HepG2 (cell line): ENCODE data around the gene PARD3. TPM values are rescaled to one million over a fixed set of nuclear protein-coding genes. Genes with fewer than 3 reads are reported as not detected.

Experiments used
- ATAC-seq: fragments of 200-7000 bp; cut with Tn5 transposase; 3 replicates; pipeline ENCODE4 v1.9.1; 2020; ENCODE audit warnings: mild to moderate bottlenecking, moderate library complexity
- BruUV-seq: library from RNA; stranded (reverse); fragments of 400-500 nt; replicated peaks from 2 replicates; lab custom pipeline; 2021; lab: Mats Ljungman, UMichigan
- CTCF ChIA-PET: fragments of 300-600 bp; formaldehyde crosslinking; extraction: SDS; loops from one replicate; lab custom pipeline; 2021; ENCODE audit warnings: low total read pairs, inconsistent platforms, low intra/inter-chr PET ratio; lab: Yijun Ruan, JAX
- POLR2A ChIA-PET: fragments of 350-600 bp; sonication (Branson Sonifier 250); formaldehyde crosslinking; loops from one replicate; lab custom pipeline; 2020; ENCODE audit warnings: antibody characterized with exemption, inconsistent platforms; lab: Yijun Ruan, JAX
- DNase-seq: peaks from one replicate; pipeline ENCODE4 v3.0.0-alpha.2; 2015; ENCODE audit warnings: low spot score
- FAIRE-seq: peaks from 3 replicates; lab custom pipeline; 2011; peaks lifted over from hg19 to GRCh38; lab: Jason Lieb, UNC
- H2AFZ ChIP-seq: one replicate; pipeline ENCODE4 v1.6.1; 2011; ENCODE audit warnings: low read length, inconsistent platforms
- H3K27ac ChIP-seq: fragments of 300-600 bp; 3 replicates; pipeline ENCODE4 v1.8.0; 2011; ENCODE audit warnings: mixed run types, mild to moderate bottlenecking, mixed read lengths, low read length, inconsistent platforms; ENCODE audit not compliant: insufficient read depth; ENCODE audit errors: extremely low read length
- H3K27me3 ChIP-seq, 2 experiments: fragments of 200-600 bp in 1 of 2; 2 replicates in 1 of 2; 3 replicates in 1 of 2; pipeline versions ENCODE4 v1.6.0 to v1.8.0; 2011; ENCODE audit warnings: low read length in 2 of 2, mild to moderate bottlenecking in 2 of 2, moderate library complexity in 2 of 2, inconsistent platforms in 1 of 2; ENCODE audit not compliant: insufficient read depth in 2 of 2, control insufficient read depth in 1 of 2
- H3K36me3 ChIP-seq, 2 experiments: fragments of 200-600 bp in 1 of 2; replicated peaks in 1 of 2; 2 replicates in 1 of 2; 3 replicates in 1 of 2; pipeline versions ENCODE4 v1.5.1 to v1.8.0; 2011; ENCODE audit warnings: low read length in 2 of 2, inconsistent platforms in 1 of 2; ENCODE audit not compliant: insufficient read depth in 2 of 2, control insufficient read depth in 1 of 2
- H3K4me1 ChIP-seq: 2 replicates; pipeline ENCODE4 v1.5.1; 2012; ENCODE audit warnings: low read length, inconsistent platforms; ENCODE audit not compliant: insufficient read depth
- H3K4me2 ChIP-seq: 2 replicates; pipeline ENCODE4 v1.6.0; 2011; ENCODE audit warnings: low read depth, low read length, inconsistent platforms
- H3K4me3 ChIP-seq, 3 experiments: fragments of 200-600 bp in 1 of 3; sonication (generic), shearing (Covaris generic) in 1 of 3; replicated peaks in 1 of 3; 2 replicates each; pipeline ENCODE4 v1.5.1; 2011 to 2016; ENCODE audit warnings: low read length in 3 of 3, inconsistent platforms in 2 of 3, low read depth in 2 of 3, mild to moderate bottlenecking in 2 of 3, control low read depth in 1 of 3, mixed read lengths in 1 of 3; ENCODE audit not compliant: insufficient read depth in 1 of 3
- H3K79me2 ChIP-seq: one replicate; pipeline ENCODE4 v1.6.1; 2011; ENCODE audit warnings: low read length, inconsistent platforms; ENCODE audit not compliant: insufficient read depth
- H3K9ac ChIP-seq: 2 replicates; pipeline ENCODE4 v1.6.0; 2011; ENCODE audit warnings: mild to moderate bottlenecking, low read depth, low read length, inconsistent platforms; ENCODE audit not compliant: insufficient read depth
- H3K9me3 ChIP-seq: 2 replicates; pipeline ENCODE4 v1.5.1; 2012; ENCODE audit warnings: mild to moderate bottlenecking, low read length
- H4K20me1 ChIP-seq: 2 replicates; pipeline ENCODE4 v1.6.0; 2011; ENCODE audit warnings: inconsistent platforms, mild to moderate bottlenecking, low read length, moderate library complexity; ENCODE audit not compliant: insufficient read depth
- CHCHD3 ChIP-seq: sonication (generic); formaldehyde crosslinking; IDR thresholded peaks from 2 replicates; pipeline ENCODE4 v1.8.0; 2022; ENCODE audit warnings: mild to moderate bottlenecking, missing genetic modification reagents, moderate library complexity
- DPF2 ChIP-seq: sonication (generic); formaldehyde crosslinking; IDR thresholded peaks from 2 replicates; pipeline ENCODE4 v1.4.0; 2020; ENCODE audit warnings: mild to moderate bottlenecking, low read depth, missing genetic modification reagents, borderline replicate concordance
- JUN ChIP-seq: sonication (generic); formaldehyde crosslinking; IDR thresholded peaks from 2 replicates; pipeline ENCODE4 v1.4.0; 2020; ENCODE audit warnings: mild to moderate bottlenecking, missing genetic modification reagents
- KDM5A ChIP-seq: fragments of 200-600 bp; sonication (generic); IDR thresholded peaks from 2 replicates; pipeline ENCODE4 v1.7.0; 2018; ENCODE audit warnings: antibody characterized with exemption, mild to moderate bottlenecking, low read length, borderline replicate concordance
- NFIB ChIP-seq: sonication (generic); formaldehyde crosslinking; IDR thresholded peaks from 2 replicates; pipeline ENCODE4 v1.9.0; 2021; ENCODE audit warnings: missing genetic modification reagents, mild to moderate bottlenecking, borderline replicate concordance
- NFYB ChIP-seq: sonication (generic); formaldehyde crosslinking; IDR thresholded peaks from 2 replicates; pipeline ENCODE4 v1.4.0; 2020; ENCODE audit warnings: missing genetic modification reagents
- TAF1 ChIP-seq: sonication (generic); formaldehyde crosslinking; IDR thresholded peaks from 2 replicates; pipeline ENCODE4 v1.4.0; 2020; ENCODE audit warnings: missing genetic modification reagents
- TEAD3 ChIP-seq: optimal IDR thresholded peaks from 2 replicates; pipeline ENCODE3; 2016; ENCODE audit warnings: borderline replicate concordance
- THAP11 ChIP-seq: IDR thresholded peaks from 2 replicates; pipeline ENCODE4 v1.6.1; 2016; ENCODE audit warnings: missing biosample characterization, missing genetic modification reagents
- ZBTB21 ChIP-seq: sonication (generic); formaldehyde crosslinking; IDR thresholded peaks from 2 replicates; pipeline ENCODE4 v1.4.0; 2020; ENCODE audit warnings: missing genetic modification reagents
- ZNF225 ChIP-seq: sonication (generic); formaldehyde crosslinking; IDR thresholded peaks from 2 replicates; pipeline ENCODE4 v1.4.0; 2020; ENCODE audit warnings: mild to moderate bottlenecking, missing genetic modification reagents
- ZNF326 ChIP-seq: sonication (generic); formaldehyde crosslinking; IDR thresholded peaks from 2 replicates; pipeline ENCODE4 v1.4.0; 2020; ENCODE audit warnings: missing genetic modification reagents, borderline replicate concordance
- ZNF550 ChIP-seq: sonication (generic); formaldehyde crosslinking; IDR thresholded peaks from 2 replicates; pipeline ENCODE4 v1.4.0; 2020; ENCODE audit warnings: mild to moderate bottlenecking, missing genetic modification reagents, borderline replicate concordance
- ZNF558 ChIP-seq: sonication (generic); formaldehyde crosslinking; IDR thresholded peaks from 2 replicates; pipeline ENCODE4 v1.9.0; 2022; ENCODE audit warnings: mild to moderate bottlenecking, missing genetic modification reagents, borderline replicate concordance
- ZNF567 ChIP-seq: sonication (generic); formaldehyde crosslinking; IDR thresholded peaks from 2 replicates; pipeline ENCODE4 v1.8.1; 2023; ENCODE audit warnings: mild to moderate bottlenecking, missing genetic modification reagents, borderline replicate concordance
- WGBS: methylation state at CpG from one replicate; pipeline ENCODE4 v1.1.6; 2017; ENCODE audit warnings: low lambda C conversion rate; 5-methylcytosine and 5-hydroxymethylcytosine counted together
- in situ Hi-C: cut with HindIII; loops from 2 replicates; pipeline ENCODE4 v1.10.0; 2017; ENCODE audit warnings: low pct_unique_long_range_greater_than_20kb; ENCODE audit not compliant: extremely low pct_ligation_motif_present
- intact Hi-C: fragments of 100-400 bp; cut with micrococcal nuclease; formaldehyde crosslinking; loops from one replicate; pipeline ENCODE4 v1.10.0; 2022; ENCODE audit not compliant: unreplicated experiment
- polyA plus RNA-seq, 8 experiments: library from polyadenylated mRNA; depleted of rRNA in 3 of 8; stranded (reverse) in 7 of 8; unstranded in 1 of 8; fragments of >200 nt; fragmentation: Illumina TruSeq in 4 of 8; extraction: Trizol in 4 of 8; gene quantifications; 2 replicates each; pipeline versions ENCODE4 v1.2.1 to v1.2.3, GENCODE V29; 2011 to 2016; ENCODE audit warnings: low read depth in 4 of 8, missing spikeins in 1 of 8, mixed read lengths in 1 of 8; ENCODE audit not compliant: insufficient read depth in 1 of 8
- total RNA-seq, 5 experiments: library from RNA; depleted of rRNA; stranded (reverse); fragments of >200 nt; fragmentation: Illumina TruSeq; extraction: Trizol; gene quantifications; 2 replicates each; pipeline ENCODE4 v1.2.3, GENCODE V29; 2016; ENCODE audit warnings: low read depth in 1 of 5
- TF ChIP-seq, protein P1 (sequence below): sonication (generic); formaldehyde crosslinking; IDR thresholded peaks from 2 replicates; pipeline ENCODE4 v1.5.1; 2020; ENCODE audit warnings: missing genetic modification reagents, mild to moderate bottlenecking, borderline replicate concordance
- TF ChIP-seq, protein P2 (sequence below): IDR thresholded peaks from 2 replicates; pipeline ENCODE4 v1.6.1; 2018; ENCODE audit warnings: missing genetic modification reagents, mild to moderate bottlenecking, missing compliant biosample characterization

PARD3 gene
- total and polyA plus RNA-seq, 2 of the 13 experiments (the other 11 are each of a cell fraction or from before 2014, with no cell fraction given): 40.9 to 60.0 TPM

DNA sequence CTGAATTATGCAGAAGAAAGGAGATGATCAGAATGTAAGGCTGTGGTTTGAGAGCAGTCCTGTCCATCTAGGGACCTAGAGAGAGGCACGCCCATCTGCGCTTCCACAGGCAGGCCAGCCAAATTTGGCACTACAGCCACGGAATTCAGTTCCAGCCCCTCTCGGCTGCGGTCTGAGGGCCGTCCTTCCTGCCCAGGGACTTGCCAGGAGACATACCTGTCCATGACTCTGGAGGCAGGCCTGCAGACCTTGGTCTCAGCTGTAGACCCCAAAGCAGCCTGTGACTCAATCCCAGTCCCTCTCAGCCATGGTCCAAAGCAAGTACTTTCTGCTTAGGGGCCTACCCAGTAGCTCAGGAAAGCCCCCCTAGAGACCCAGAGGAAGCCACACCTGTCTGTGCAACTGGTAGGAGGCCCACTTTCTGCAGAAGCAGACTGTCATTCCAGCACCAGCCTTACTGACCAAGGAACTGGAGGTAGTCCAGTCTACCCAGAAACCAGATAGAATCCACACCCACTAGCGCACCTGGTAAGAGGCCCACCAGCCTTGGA lies 720.9 kb downstream of the PARD3 start (continued):
- no peak for TF ChIP-seq CHCHD3
- no peak for TF ChIP-seq TEAD3 (CRISPR knock-in tag)
- TF ChIP-seq, all 625 proteins: peak for 0

DNA sequence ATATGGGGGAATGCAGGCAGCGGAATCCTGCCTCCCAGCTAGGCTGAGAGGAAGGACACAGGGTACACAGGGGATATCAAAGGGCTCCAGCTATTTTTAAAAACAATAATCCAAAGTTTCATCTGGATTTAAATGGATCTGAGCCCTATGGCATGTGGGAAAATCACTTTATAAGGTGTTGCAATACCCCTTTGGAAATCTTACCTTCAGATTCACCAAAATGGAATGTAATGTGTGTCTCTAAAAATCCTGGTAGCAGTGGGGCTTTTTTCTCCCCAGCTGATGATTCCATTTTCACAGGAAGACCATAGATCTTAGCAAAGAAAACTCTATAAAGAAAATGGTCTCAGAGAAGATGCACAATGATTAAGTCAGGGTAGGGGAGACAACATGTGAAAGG lies 722.2 kb downstream of the PARD3 start:
- no peaks in the 10 kb centered on the region for H3K4me1 ChIP-seq
- no peak overlapping the region for H2AFZ ChIP-seq
- no peaks in the 10 kb centered on the region for H4K20me1 ChIP-seq
- H3K4me2 ChIP-seq: no peak overlapping the region
- in situ Hi-C loops: no loop called here
- ChIA-PET CTCF (no interaction called here), POLR2A (no interaction called here)
- no TSS peak for BruUV-seq
- no peak overlapping the region for H3K4me3 ChIP-seq
- intact Hi-C loops: no loop called here
- peaks cover 13% of the 10 kb centered on the region; the same call in 1 of the 2 replicates for H3K9me3 ChIP-seq
- H3K27ac ChIP-seq: no peak overlapping the region
- FAIRE-seq: no peak
- ATAC-seq: no peak
- peaks cover 2 to 4% of the 10 kb centered on the region in 2 experiments; a peak in 1 of 5 replicates for H3K27me3 ChIP-seq
- no peak for DNase-seq
- no peaks in the 10 kb centered on the region for H3K79me2 ChIP-seq
- TF ChIP-seq NFYB (no peak), ZNF550 (CRISPR knock-in tag) (no peak), ZBTB21 (CRISPR knock-in tag) (no peak), ZNF225 (CRISPR knock-in tag) (no peak), ZNF326 (CRISPR knock-in tag) (no peak), DPF2 (CRISPR knock-in tag) (no peak), ZNF567 (CRISPR knock-in tag) (no peak), KDM5A (no peak), NFIB (CRISPR knock-in tag) (no peak), TAF1 (CRISPR knock-in tag) (no peak), ZNF558 (CRISPR knock-in tag) (no peak), THAP11 (CRISPR knock-in tag) (no peak), JUN (no peak)
- TF ChIP-seq, protein P1, sequence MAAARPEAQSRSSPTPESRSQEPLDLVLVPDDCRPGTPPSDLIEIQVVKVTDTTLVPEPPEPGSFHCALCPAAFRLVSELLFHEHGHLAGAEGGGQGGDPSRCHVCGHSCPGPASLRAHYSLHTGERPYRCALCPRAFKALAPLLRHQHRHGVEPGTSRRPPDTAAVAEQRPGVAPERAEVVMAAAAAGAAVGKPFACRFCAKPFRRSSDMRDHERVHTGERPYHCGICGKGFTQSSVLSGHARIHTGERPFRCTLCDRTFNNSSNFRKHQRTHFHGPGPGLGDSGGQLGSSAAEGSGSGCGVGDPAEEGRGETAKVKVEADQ (CRISPR knock-in tag): no peak
- TF ChIP-seq, protein P2, sequence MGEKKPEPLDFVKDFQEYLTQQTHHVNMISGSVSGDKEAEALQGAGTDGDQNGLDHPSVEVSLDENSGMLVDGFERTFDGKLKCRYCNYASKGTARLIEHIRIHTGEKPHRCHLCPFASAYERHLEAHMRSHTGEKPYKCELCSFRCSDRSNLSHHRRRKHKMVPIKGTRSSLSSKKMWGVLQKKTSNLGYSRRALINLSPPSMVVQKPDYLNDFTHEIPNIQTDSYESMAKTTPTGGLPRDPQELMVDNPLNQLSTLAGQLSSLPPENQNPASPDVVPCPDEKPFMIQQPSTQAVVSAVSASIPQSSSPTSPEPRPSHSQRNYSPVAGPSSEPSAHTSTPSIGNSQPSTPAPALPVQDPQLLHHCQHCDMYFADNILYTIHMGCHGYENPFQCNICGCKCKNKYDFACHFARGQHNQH (CRISPR knock-in tag): no peak
- WGBS: 25% methylated on average over 1 of the region's 1 CpG
- H3K36me3 ChIP-seq: no peaks in the 10 kb centered on the region
- H3K9ac ChIP-seq: no peak overlapping the region
